HepG2 (cell line): Measurements from ENCODE around the gene CFL1. TPM values are rescaled to one million over a fixed set of nuclear protein-coding genes. Genes with fewer than 3 reads are reported as not detected.
A peak's percentile ranks its signal among the peaks of the same experiment; 100 is the strongest.

Experiments
- ATAC-seq: fragments of 200-7000 bp; cut with Tn5 transposase; 3 replicates; pipeline ENCODE4 v1.9.1; 2020; ENCODE audit warnings: mild to moderate bottlenecking, moderate library complexity
- BruUV-seq: library from RNA; stranded (reverse); fragments of 400-500 nt; replicated peaks from 2 replicates; lab custom pipeline; 2021; lab: Mats Ljungman, UMichigan
- CTCF ChIA-PET: fragments of 300-600 bp; formaldehyde crosslinking; extraction: SDS; loops from one replicate; lab custom pipeline; 2021; ENCODE audit warnings: low total read pairs, inconsistent platforms, low intra/inter-chr PET ratio; lab: Yijun Ruan, JAX
- POLR2A ChIA-PET: fragments of 350-600 bp; sonication (Branson Sonifier 250); formaldehyde crosslinking; loops from one replicate; lab custom pipeline; 2020; ENCODE audit warnings: antibody characterized with exemption, inconsistent platforms; lab: Yijun Ruan, JAX
- DNase-seq: peaks from one replicate; pipeline ENCODE4 v3.0.0-alpha.2; 2015; ENCODE audit warnings: low spot score
- FAIRE-seq: peaks from 3 replicates; lab custom pipeline; 2011; peaks lifted over from hg19 to GRCh38; lab: Jason Lieb, UNC
- H2AFZ ChIP-seq: one replicate; pipeline ENCODE4 v1.6.1; 2011; ENCODE audit warnings: low read length, inconsistent platforms
- H3K27ac ChIP-seq: fragments of 300-600 bp; 3 replicates; pipeline ENCODE4 v1.8.0; 2011; ENCODE audit warnings: mixed run types, mild to moderate bottlenecking, mixed read lengths, low read length, inconsistent platforms; ENCODE audit not compliant: insufficient read depth; ENCODE audit errors: extremely low read length
- H3K27me3 ChIP-seq, 2 experiments: fragments of 200-600 bp in 1 of 2; 2 replicates in 1 of 2; 3 replicates in 1 of 2; pipeline versions ENCODE4 v1.6.0 to v1.8.0; 2011; ENCODE audit warnings: low read length in 2 of 2, mild to moderate bottlenecking in 2 of 2, moderate library complexity in 2 of 2, inconsistent platforms in 1 of 2; ENCODE audit not compliant: insufficient read depth in 2 of 2, control insufficient read depth in 1 of 2
- H3K36me3 ChIP-seq, 2 experiments: fragments of 200-600 bp in 1 of 2; replicated peaks in 1 of 2; 2 replicates in 1 of 2; 3 replicates in 1 of 2; pipeline versions ENCODE4 v1.5.1 to v1.8.0; 2011; ENCODE audit warnings: low read length in 2 of 2, inconsistent platforms in 1 of 2; ENCODE audit not compliant: insufficient read depth in 2 of 2, control insufficient read depth in 1 of 2
- H3K4me1 ChIP-seq: 2 replicates; pipeline ENCODE4 v1.5.1; 2012; ENCODE audit warnings: low read length, inconsistent platforms; ENCODE audit not compliant: insufficient read depth
- H3K4me2 ChIP-seq: 2 replicates; pipeline ENCODE4 v1.6.0; 2011; ENCODE audit warnings: low read depth, low read length, inconsistent platforms
- H3K4me3 ChIP-seq, 3 experiments: fragments of 200-600 bp in 1 of 3; sonication (generic), shearing (Covaris generic) in 1 of 3; replicated peaks in 1 of 3; 2 replicates each; pipeline ENCODE4 v1.5.1; 2011 to 2016; ENCODE audit warnings: low read length in 3 of 3, inconsistent platforms in 2 of 3, low read depth in 2 of 3, mild to moderate bottlenecking in 2 of 3, control low read depth in 1 of 3, mixed read lengths in 1 of 3; ENCODE audit not compliant: insufficient read depth in 1 of 3
- H3K79me2 ChIP-seq: one replicate; pipeline ENCODE4 v1.6.1; 2011; ENCODE audit warnings: low read length, inconsistent platforms; ENCODE audit not compliant: insufficient read depth
- H3K9ac ChIP-seq: 2 replicates; pipeline ENCODE4 v1.6.0; 2011; ENCODE audit warnings: mild to moderate bottlenecking, low read depth, low read length, inconsistent platforms; ENCODE audit not compliant: insufficient read depth
- H3K9me3 ChIP-seq: 2 replicates; pipeline ENCODE4 v1.5.1; 2012; ENCODE audit warnings: mild to moderate bottlenecking, low read length
- H4K20me1 ChIP-seq: 2 replicates; pipeline ENCODE4 v1.6.0; 2011; ENCODE audit warnings: inconsistent platforms, mild to moderate bottlenecking, low read length, moderate library complexity; ENCODE audit not compliant: insufficient read depth
- ATF4 ChIP-seq, 2 experiments: fragments of 450-650 bp in 1 of 2; sonication (generic) in 1 of 2; formaldehyde crosslinking; IDR thresholded peaks; 2 replicates each; pipeline versions ENCODE4 v1.5.0 to v1.8.0; 2020 to 2022; ENCODE audit warnings: mild to moderate bottlenecking in 1 of 2, missing genetic modification reagents in 1 of 2
- DBP ChIP-seq: sonication (generic); formaldehyde crosslinking; IDR thresholded peaks from 2 replicates; pipeline ENCODE4 v1.4.0; 2020; ENCODE audit warnings: missing genetic modification reagents; ENCODE audit errors: not compliant biosample characterization
- MXD3 ChIP-seq: IDR thresholded peaks from 2 replicates; pipeline ENCODE4 v1.6.1; 2016; ENCODE audit warnings: mild to moderate bottlenecking, missing biosample characterization, missing genetic modification reagents
- PLSCR1 ChIP-seq: sonication (generic); formaldehyde crosslinking; IDR thresholded peaks from 2 replicates; pipeline ENCODE4 v1.5.0; 2020; ENCODE audit warnings: missing genetic modification reagents, mild to moderate bottlenecking, borderline replicate concordance
- POLR2AphosphoS2 ChIP-seq: IDR thresholded peaks from 2 replicates; pipeline ENCODE4 v1.6.1; 2011; ENCODE audit warnings: low read depth, low read length, improper control_type of control experiment
- ZNF337 ChIP-seq: sonication (generic); formaldehyde crosslinking; IDR thresholded peaks from 2 replicates; pipeline ENCODE4 v1.5.1; 2020; ENCODE audit warnings: missing genetic modification reagents, low read depth, mild to moderate bottlenecking, borderline replicate concordance
- ZNF44 ChIP-seq: sonication (generic); formaldehyde crosslinking; IDR thresholded peaks from 2 replicates; pipeline ENCODE4 v1.5.1; 2020; ENCODE audit warnings: mild to moderate bottlenecking, missing genetic modification reagents
- ZNF558 ChIP-seq: sonication (generic); formaldehyde crosslinking; IDR thresholded peaks from 2 replicates; pipeline ENCODE4 v1.9.0; 2022; ENCODE audit warnings: mild to moderate bottlenecking, missing genetic modification reagents, borderline replicate concordance
- ZNF83 ChIP-seq: sonication (generic); formaldehyde crosslinking; IDR thresholded peaks from 2 replicates; pipeline ENCODE4 v1.4.0; 2020; ENCODE audit warnings: missing genetic modification reagents, mild to moderate bottlenecking, borderline replicate concordance
- WGBS: methylation state at CpG from one replicate; pipeline ENCODE4 v1.1.6; 2017; ENCODE audit warnings: low lambda C conversion rate; 5-methylcytosine and 5-hydroxymethylcytosine counted together
- in situ Hi-C: cut with HindIII; loops from 2 replicates; pipeline ENCODE4 v1.10.0; 2017; ENCODE audit warnings: low pct_unique_long_range_greater_than_20kb; ENCODE audit not compliant: extremely low pct_ligation_motif_present
- intact Hi-C: fragments of 100-400 bp; cut with micrococcal nuclease; formaldehyde crosslinking; loops from one replicate; pipeline ENCODE4 v1.10.0; 2022; ENCODE audit not compliant: unreplicated experiment
- polyA plus RNA-seq, 8 experiments: library from polyadenylated mRNA; depleted of rRNA in 3 of 8; stranded (reverse) in 7 of 8; unstranded in 1 of 8; fragments of >200 nt; fragmentation: Illumina TruSeq in 4 of 8; extraction: Trizol in 4 of 8; gene quantifications; 2 replicates each; pipeline versions ENCODE4 v1.2.1 to v1.2.3, GENCODE V29; 2011 to 2016; ENCODE audit warnings: low read depth in 4 of 8, missing spikeins in 1 of 8, mixed read lengths in 1 of 8; ENCODE audit not compliant: insufficient read depth in 1 of 8
- total RNA-seq, 5 experiments: library from RNA; depleted of rRNA; stranded (reverse); fragments of >200 nt; fragmentation: Illumina TruSeq; extraction: Trizol; gene quantifications; 2 replicates each; pipeline ENCODE4 v1.2.3, GENCODE V29; 2016; ENCODE audit warnings: low read depth in 1 of 5

Gene CFL1
- total and polyA plus RNA-seq, 2 of the 13 experiments (the other 11 are each of a cell fraction or from before 2014, with no cell fraction given), result 379 to 383 TPM

- ChIA-PET POLR2A (interaction anchor here (1.4 kb wide), 1 partner anchor 8 kb away, joined by 8 read pairs; the partner anchor contains the start of gene FIBP), CTCF (no interaction called here)
- in situ Hi-C loops, result no loop called here
- intact Hi-C loops, result no loop called here
- no peak for ATAC-seq
- no peaks in the 10 kb centered on the region; a peak in 1 of 5 replicates for H3K27me3 ChIP-seq
- no peak overlapping the region for H3K4me2 ChIP-seq
- no peak overlapping the region for H3K27ac ChIP-seq
- peaks cover 32% of the 10 kb centered on the region for H3K79me2 ChIP-seq
- no peak overlapping the region for H3K9ac ChIP-seq
- no TSS peak for BruUV-seq
- no peaks in the 10 kb centered on the region for H3K9me3 ChIP-seq
- H3K4me1 ChIP-seq, result peaks cover 51% of the 10 kb centered on the region
- 96% methylated on average over 14 of the region's 14 CpGs for WGBS
- DNase-seq, result no peak
- H2AFZ ChIP-seq, result no peak overlapping the region
- peaks cover 8 to 18% of the 10 kb centered on the region in 2 experiments; a peak in 4 of 5 replicates for H3K36me3 ChIP-seq
- no peaks in the 10 kb centered on the region for H4K20me1 ChIP-seq
- FAIRE-seq, result no peak
- TF ChIP-seq POLR2AphosphoS2 (peak; percentile 47; the same call in 1 of the 2 replicates), ZNF44 (CRISPR knock-in tag) (no peak), ZNF558 (no peak)
- TF ChIP-seq, all 625 proteins: peak for 1
- H3K4me3 ChIP-seq, result no peak overlapping the region
These were observed 38.3 kb upstream of the CFL1 start for GRCh38 chr11:65896034-65896999.

GRCh38 chr11:65895482-65895981 is 37.6 kb upstream of the CFL1 start:
- in situ Hi-C loops, result no loop called here
- FAIRE-seq, result no peak

More at GRCh38 chr11:65895482-65895981, 37.6 kb upstream of the CFL1 start:
- no peaks in the 10 kb centered on the region for H4K20me1 ChIP-seq
- peaks cover 8 to 18% of the 10 kb centered on the region in 2 experiments; a peak in 4 of 5 replicates for H3K36me3 ChIP-seq
- ChIA-PET POLR2A (no interaction called here), CTCF (no interaction called here)
- DNase-seq (no peak), ATAC-seq (no peak)
- intact Hi-C loops, result no loop called here
- TF ChIP-seq DBP (CRISPR knock-in tag), result no peak
- no peak for TF ChIP-seq ZNF337 (CRISPR knock-in tag)
- no peak for TF ChIP-seq ZNF83 (CRISPR knock-in tag)
- no peak for TF ChIP-seq ATF4 (CRISPR knock-in tag; IDR thresholded peaks at IDR 0.05)
- no peak for TF ChIP-seq MXD3
- no peak for TF ChIP-seq PLSCR1 (CRISPR knock-in tag)
- H3K79me2 ChIP-seq, result peaks cover 37% of the 10 kb centered on the region
- no peaks in the 10 kb centered on the region for H3K9me3 ChIP-seq
- no peak overlapping the region for H2AFZ ChIP-seq
- 96% methylated on average over 5 of the region's 5 CpGs for WGBS
- no peak overlapping the region for H3K9ac ChIP-seq
- H3K27ac ChIP-seq, result no peak overlapping the region
- peaks cover 43% of the 10 kb centered on the region for H3K4me1 ChIP-seq
- H3K4me2 ChIP-seq, result no peak overlapping the region
- no TSS peak for BruUV-seq
- no peaks in the 10 kb centered on the region; a peak in 1 of 5 replicates for H3K27me3 ChIP-seq
- no peak overlapping the region for H3K4me3 ChIP-seq
